GM13976 (cell line): Measurements from ENCODE around the gene CCDC102A.

Source experiments
- DNase-seq: peaks from one replicate; pipeline ENCODE4 v3.0.0; 2012; ENCODE audit warnings: low spot score
- in situ Hi-C: fragments of 300-500 bp; cut with MboI; formaldehyde crosslinking; loops from one replicate; pipeline ENCODE4 v1.12.0; 2022; ENCODE audit warnings: low sequenced_read_pairs, mixed read lengths, inconsistent platforms; ENCODE audit not compliant: unreplicated experiment
- TF ChIP-seq, protein P1 (sequence below): IDR thresholded peaks from 2 replicates; pipeline ENCODE4 v1.5.1; 2012; ENCODE audit warnings: borderline replicate concordance, mild to moderate bottlenecking; ENCODE audit not compliant: insufficient read depth; ENCODE audit errors: extremely low read depth, missing control alignments, control extremely low read depth

CCDC102A gene

DNA sequence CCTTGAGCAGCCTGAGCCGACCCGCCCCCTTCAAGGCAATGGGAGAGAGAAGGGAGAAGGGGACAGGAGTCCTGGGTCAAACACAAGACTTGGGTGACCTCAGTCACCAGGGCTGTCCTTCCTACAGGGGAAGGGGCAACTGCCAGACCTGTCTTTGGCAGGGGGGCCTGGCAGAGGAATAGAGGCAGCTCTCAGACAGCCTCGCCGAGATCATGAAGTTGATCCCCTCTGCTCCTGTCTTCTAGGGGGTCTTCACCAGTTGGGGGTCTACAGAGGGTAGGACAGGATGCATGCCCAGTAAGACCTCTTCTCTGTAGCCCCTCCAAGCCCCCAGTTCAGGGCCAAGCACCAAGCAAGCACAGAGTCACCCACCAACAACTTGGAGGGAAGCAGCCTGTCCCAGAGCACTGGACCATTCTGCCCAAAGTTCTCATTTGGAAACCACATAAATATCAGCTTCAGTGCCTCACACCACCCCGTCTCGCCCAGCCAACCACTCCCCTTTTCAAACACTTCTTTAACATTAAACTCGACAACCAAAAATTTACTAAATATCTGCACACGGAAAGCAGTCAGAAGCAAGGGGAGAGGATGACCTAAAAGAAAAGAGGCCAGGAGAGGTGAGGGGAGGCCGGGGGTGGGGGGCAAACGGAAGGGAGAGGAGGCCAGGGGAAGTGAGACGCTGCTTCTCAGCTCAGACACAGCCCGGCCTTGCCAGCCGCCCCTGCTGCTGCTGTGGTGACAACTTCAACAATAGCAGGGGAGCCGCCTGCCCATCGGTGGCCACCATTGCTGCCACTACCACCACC lies 57.8 kb downstream of the CCDC102A start:
- DNase-seq = no peak
- TF ChIP-seq, protein P1, sequence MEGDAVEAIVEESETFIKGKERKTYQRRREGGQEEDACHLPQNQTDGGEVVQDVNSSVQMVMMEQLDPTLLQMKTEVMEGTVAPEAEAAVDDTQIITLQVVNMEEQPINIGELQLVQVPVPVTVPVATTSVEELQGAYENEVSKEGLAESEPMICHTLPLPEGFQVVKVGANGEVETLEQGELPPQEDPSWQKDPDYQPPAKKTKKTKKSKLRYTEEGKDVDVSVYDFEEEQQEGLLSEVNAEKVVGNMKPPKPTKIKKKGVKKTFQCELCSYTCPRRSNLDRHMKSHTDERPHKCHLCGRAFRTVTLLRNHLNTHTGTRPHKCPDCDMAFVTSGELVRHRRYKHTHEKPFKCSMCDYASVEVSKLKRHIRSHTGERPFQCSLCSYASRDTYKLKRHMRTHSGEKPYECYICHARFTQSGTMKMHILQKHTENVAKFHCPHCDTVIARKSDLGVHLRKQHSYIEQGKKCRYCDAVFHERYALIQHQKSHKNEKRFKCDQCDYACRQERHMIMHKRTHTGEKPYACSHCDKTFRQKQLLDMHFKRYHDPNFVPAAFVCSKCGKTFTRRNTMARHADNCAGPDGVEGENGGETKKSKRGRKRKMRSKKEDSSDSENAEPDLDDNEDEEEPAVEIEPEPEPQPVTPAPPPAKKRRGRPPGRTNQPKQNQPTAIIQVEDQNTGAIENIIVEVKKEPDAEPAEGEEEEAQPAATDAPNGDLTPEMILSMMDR = no peak
- in situ Hi-C loops = no loop called here

DNA sequence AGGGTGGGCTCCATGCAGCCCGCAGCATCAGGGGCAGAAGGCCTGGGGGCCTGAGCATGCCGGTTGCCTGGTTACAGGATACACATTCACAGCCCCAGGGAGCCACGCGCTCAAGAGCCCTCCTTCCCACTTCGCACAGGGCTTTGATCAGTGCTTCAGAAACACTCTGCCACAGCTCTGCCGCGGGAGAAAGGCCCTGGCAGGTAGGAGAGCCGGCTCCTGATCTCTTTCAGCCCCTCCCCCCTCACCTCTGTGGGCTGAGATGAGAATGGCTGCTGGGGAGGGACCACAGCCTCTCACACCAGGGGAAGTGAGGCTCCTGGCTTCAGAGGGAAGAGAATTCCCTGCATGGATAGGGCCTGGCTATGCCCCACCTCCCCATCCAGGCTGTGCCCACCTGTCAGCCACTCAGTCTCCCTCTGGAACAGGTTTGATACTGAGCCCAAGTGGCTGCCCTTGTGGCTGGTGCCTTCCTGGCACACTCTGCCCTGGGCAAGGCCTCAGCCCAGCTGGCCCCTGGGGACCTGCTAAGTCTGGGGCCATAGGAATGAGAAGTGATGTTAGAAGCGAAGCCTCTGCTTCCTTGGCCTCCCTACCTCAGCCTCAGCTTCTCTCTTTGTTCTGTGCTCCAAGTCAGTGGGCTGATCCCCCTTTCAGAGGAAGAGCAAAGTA lies 58.7 kb downstream of the CCDC102A start:
- TF ChIP-seq, protein P1 = no peak
- in situ Hi-C loops = no loop called here
- DNase-seq = no peak

DNA sequence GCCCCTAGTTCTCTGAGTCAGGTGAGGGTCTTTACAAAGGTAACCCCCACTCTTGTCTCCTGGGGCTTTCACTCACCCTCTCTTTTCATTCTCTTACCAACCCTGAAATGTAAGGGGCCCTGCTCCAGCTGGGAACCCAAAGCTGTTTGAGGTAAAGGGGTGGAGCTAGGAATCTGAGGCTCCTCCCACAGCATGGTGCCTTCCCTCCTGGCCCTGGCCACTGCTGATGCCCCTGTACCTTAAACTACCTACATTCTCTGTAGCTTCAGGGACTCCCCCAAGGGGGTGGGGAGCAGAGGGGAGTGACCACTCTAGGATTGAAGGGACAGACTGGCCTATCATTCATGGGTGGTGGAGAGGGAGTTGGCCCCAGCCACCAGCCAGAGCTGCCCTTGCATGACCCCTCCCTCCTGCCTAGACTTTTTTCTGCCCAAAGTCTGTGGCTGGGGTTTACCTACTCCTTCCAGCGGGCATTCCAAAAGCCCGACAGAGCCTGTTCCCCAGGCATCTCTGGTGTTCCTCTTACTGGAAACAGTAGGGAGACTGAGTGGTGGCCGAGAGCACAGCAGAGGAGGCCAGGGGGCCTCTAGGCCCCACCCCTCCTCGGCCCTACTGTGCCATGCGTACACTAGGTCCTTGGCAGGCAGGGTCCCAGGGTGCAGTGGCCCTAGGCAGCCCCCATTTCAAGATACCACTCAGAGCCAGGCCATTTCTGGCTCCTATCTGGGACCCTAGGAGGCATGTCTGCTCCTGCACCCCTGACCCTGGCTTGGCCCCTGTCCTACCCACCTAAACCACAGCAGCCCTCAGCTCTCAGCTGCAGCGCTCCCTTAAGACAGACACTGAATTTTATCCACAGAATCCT lies 59.6 kb downstream of the CCDC102A start:
- no peak for DNase-seq
- in situ Hi-C loops = no loop called here
- TF ChIP-seq, protein P1 = no peak

DNA sequence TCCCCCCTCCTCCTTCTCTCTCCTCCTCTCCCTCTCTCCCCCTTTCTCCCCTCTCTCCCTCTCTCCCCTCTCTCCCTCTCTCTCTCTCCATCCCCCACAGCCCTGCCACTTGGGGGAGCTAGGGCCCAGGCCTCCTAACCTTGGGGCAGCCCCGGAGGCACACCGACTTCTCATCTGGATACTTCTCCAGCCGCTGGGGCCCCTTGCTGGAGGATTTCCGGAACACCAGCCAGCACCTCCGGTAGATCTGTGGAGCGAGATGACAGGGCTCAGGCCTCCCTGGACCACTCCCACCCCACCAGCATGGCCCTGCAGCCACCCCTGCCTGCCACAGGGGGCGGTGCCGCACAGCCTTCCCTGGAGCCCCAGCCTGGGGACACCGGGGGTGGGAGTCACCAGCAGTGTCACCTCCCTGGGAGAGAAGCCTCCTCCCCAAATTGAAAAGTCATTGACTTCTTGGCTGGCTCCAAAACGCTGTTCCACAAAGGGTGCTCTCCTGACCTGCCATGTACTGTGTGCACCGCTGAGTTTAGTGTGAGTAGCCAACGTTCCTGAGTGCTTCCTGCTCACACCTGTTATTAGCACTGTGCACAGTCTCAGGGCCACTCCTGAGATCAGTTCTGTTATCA lies 60.5 kb downstream of the CCDC102A start:
- TF ChIP-seq, protein P1 = peak; percentile 85
- in situ Hi-C loops = no loop called here
- peak; percentile 88 for DNase-seq

DNA sequence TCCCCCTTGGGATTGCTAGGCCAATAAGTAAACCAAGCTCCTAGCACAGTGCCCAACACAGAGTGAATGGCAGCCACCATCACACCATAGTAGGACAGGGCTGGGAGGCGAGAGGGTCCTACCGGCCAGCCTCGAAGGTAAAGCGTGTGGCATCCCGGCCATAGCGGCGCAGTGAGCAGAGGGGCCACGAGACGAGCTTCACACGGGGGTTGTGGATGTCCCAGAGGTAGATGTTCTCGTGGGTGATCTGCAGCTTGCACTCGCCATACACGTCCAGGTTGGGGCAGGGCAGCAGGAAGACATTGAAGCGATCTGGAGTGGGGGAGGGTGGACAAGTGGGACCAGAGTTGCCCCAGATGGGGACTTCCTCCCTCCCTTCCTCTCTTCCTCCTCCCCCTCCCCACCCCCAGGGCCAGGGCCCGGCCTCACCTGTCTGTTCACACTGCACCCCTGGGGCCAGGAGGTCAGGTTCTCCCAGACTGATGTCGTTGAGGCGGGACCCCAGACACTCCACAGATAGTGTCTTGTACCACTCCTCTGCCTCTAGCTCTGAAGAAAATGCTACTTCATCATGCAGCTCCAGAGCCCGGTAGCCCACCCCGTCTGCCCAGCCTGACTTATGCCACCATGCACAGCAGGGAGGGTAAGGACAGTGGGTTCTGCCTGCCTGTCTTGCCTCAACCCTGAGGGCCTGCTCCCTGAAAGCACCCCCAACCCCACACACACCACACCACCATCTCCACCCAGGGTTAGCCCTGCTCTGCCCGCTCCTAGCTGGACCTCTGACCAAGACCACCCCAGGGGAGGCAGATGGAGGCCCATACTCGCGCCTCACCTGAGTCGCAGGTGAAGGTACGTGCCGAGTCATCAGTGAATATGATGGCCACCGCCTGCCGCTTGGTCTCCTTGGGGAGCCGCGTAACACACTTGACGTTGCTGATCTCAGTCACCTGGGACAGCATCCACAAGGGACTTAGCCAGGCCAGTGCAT lies 61.4 kb downstream of the CCDC102A start:
- no peak for DNase-seq
- in situ Hi-C loops = no loop called here

More for the DNA sequence above, 61.4 kb downstream of the CCDC102A start:
- TF ChIP-seq, protein P1 = no peak
